DMS79 (cell line): Measurements from ENCODE around the gene ISG20L2.

Experiments used
- DNase-seq: peaks from one replicate; lab custom pipeline; 2025; lab: John Stamatoyannopoulos, UW

ISG20L2 gene

DNA sequence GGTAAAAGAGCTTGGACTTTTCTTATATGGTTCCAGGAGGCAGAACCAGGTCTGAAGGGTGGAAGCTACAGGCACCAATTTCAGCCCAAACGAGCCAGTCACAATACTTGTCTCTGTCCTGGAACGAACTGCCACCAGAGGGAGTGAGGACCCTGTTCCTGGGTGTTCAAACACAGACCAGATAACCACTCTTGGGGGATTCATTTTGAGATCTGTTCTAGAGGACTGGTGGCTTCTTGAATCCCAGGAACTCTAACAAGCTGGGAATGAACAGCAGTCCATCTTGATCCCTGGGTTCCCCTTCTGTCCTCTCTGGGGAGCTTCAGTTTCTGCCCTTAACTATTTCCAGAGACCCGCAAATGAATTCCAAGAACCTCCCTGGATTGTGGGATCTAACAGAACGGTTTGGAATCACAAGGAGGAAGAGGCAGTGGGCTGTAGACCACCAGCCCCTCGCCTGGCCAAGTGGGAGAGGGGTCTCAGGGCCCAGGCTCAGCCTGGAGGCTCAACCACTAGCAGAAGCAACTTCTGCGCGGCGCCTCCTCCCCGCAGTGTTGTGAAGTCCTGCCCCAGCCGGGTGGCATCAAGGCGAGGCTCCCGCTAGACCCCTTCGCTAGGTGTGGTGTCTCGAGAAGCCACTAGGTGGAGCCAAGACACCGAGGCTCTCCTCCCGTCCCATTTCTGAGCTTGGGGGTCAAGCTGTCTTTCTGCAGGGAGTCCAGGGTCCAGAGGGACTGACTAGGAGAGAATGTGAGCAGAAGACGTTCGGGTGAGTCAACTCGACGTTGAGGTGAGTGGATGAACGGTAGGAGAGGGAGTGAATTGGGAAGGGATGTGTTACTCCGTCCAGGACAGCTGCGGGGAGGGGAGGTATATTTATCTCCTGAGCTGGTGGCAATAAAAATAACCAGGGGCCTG is 39.3 kb downstream of the ISG20L2 start:
- DNase-seq, result peak; percentile 88

DNA sequence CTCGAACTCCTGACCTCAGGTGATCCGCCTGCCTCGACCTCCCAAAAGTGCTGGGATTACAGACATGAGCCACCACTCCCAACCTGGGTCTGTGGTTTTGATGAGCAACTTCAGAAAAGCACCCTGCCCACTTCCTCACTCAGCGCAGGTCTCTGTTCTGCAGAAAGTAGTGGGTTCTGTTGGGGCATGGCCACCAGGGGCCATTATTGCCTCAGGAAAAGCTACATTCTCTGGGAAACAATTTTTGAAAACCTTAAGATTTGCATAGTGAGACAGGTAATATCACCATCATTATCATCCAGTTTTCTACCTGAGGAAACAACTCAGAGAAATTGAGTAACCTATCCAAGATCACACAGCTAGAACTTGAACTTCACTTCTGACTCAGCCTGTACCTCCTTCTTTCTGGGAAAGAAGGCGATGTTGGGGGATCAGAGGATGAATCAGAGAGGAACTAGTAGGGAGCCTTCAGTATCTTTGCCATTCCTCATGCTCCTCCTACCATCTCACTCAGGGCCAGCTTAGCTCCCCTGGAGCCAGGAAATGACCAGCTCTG is 44.3 kb downstream of the ISG20L2 start:
- DNase-seq, result no peak

DNA sequence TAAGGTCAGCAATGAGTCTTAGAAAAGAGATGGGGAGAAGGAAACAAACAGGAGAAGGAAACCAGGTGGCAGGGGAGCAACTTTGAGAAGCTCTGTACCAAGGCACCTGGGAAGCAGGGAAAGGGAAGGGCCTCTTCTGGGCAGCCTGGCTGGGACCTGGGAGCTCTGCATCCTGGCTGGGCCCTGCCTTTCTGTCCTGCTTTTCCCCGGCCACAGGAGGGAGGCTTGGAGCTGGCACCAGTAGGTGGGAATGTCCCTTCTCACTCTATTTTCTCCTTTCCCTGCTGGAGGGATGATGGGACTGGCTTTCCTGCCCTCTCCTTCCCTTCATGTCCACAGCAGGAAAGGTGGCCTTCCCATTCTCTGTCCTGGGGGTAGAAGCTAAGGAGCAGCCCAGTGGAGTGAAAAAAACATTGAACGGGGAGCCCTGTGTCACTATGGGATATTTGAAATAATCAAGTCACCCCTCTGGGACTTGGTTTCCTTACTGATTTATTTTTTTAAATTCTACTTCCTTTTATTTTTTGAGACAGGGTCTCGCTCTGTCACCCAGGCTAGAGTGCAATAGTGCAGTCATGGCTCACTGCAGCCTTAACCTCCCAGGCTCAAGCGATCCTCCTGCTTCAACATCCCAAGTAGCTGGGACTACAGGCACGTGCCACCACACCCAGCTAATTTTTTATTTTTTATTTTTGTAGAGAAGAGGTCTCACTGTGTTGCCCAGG is 46.2 kb downstream of the ISG20L2 start:
- DNase-seq, result no peak

DNA sequence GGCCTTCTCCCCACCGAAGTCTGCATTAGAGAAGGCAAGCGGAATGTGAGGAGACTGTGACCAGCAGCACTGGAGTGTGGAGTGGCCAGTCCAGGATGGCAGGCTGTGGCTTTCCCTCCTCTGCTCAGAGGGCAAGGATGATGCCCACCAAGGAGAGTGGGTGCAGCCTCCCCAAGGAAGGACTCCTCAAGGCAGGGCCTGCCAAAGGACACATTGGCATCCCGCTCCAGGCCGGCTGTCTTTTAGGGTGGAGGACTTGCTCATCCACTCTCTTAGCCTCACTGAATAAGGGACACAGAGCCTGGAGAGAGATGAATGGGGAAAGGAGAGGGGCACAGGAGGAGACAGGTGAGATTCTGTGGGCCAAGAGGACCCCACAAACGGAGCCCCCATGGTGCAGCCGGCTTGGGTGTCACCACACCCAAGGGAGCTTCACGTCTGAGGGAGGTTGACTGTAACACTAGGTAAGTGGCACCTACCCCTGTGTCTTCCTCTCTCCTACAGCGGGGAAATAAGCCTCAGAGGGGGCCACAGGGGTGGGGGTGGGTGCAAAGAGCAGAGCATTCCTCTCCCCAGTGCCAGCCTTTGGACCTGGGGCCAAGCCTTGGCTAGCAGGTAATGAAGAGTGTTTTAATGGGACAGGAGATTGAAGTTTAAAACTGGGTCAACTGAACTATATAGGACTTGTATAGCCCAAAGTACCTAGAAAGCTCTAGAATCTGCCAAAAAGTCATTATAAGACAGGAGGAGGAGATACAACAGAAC is 47.2 kb downstream of the ISG20L2 start:
- no peak for DNase-seq

DNA sequence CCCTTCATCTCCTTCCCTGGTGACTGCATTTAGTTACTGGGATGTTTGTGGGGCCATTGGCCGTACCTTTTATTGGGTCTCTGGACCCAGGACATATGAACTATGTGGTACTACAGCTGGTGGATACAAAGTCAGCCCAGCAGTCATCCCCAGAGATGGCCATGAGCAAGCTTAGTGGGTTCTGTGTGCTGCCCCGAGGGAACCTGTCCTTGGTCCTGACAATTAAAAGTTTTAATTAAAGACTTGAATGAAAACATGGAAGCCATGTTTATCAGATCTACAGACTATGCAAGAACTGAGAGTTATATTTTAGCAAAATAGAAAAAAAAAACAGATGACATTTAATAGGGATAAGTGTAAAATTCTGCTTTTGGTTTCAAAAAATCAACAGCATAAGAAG is 48.5 kb downstream of the ISG20L2 start:
- no peak for DNase-seq

DNA sequence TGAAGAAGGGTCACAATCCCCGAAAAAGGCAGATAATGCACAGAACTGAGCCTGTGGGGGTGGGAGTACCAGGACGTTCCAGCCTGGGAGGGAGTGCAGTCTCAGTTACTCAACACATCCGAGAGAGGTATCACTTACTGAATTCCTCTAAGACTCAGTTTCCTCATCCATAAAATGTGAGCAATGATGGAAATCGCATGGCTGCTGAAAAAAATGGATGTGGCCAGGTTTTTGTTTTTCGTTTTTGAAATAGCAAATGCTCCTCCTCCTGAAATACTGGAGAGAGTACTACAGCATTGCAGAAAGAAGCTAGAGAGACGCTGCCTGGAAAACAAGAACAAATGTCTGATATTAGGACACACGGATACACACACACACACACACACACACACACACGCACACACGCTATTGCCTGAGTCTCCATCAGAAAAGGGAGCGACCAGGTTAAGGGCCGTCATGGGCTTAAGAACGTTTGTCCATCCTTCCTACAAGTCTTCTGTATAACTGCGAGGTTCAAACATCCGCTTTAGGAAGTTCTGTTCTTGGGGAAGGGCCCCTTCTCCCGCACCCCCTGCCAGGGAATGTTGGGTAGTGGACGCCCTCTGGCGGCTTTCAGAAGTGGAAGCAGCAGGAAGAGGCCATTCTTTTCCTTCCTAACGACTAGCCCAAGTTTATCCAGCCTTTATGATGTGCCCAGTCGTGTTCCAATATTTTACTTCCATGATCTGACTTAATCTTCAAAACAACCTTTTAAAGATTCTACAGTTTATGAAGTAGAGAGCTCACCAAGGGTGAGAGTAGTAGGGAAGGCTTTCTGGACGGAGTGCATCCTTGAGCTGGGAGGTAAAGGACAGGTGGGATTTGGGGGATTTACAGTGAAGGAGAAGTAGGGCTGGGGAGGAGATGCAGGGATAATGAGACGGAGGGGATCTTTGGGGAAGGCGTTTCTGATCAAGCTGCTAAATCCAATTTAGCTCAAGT is 50.7 kb downstream of the ISG20L2 start:
- DNase-seq, result peak; percentile 45

DNA sequence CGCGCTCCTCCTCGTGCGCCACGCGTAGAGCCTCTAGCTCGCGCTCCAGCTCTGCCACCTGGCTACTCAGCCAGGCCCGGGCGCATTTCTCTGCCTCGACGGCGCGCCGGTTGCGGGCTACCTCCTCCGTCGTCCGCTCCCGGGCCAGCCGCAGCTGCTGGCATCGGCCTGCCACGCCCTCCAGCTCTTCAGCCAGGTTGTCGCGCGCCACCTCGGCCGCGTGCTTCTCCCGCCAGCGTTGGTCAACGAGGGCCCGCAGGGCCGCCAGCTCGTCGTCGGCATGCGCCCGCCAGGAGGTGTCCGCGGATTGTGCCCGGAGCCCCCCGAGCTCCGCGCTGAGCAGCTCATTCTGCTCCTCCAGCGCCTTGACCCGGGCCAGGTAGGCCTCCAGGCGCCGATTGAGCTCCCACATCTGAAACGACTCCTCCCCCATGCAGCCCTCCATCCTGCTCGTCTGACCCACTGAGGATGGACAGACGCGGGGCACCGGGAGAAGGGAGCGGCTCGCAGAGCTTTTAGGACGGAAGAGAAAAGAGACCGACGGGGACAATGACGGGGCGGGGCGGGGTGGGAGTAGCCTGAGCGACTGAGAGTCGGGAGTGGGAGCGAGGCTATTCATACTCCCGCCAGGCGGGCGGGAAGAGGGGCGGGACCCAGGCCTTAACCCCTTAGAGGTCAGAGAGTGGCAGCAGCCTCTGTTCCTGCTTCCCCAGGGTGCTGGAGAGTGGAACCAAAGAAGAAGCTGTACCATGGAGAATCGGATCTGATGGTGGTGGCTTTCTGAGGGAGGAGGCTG is 51.5 kb downstream of the ISG20L2 start, which contains the start of gene NES:
TSS of gene NES (minus strand) at position 588 of the 796 bp plus-strand sequence. CDS start at position 445, 143 bp downstream.
- DNase-seq, result no peak

DNA sequence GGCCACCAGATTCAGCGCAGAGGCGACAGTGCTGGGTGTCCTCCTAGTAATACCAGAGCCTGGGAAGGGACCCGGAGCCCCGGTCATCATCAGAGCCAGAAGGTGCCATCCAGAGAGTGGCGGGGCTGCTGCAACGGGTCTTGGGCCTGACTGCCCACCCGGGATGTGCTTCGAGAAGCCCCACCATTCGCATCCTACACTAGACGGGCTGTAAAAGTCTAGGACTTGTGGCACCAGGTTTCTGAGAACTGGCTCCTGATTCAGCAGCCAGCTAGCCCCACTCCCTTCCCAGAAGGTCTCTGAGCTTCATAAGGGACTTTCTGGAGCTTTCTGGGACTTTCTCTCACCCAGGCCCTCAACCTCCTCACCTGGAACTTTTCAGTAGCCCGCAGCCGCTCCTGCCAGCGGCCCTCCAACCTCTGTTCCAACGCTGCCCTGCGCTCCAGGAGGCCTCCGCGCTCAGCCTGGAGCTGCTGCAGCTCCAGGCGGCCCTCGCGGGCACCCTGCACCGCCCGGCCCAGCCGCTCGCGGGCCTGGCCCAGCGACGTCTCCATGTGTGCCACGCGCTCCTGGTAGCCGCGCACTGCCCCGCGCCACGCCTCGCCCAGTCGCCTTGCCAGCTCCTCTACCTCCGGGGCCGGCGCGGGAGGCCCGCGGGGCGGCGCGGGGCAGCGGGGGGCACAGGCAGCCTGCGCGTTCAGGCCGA is 52.3 kb downstream of the ISG20L2 start:
- no peak for DNase-seq

DNA sequence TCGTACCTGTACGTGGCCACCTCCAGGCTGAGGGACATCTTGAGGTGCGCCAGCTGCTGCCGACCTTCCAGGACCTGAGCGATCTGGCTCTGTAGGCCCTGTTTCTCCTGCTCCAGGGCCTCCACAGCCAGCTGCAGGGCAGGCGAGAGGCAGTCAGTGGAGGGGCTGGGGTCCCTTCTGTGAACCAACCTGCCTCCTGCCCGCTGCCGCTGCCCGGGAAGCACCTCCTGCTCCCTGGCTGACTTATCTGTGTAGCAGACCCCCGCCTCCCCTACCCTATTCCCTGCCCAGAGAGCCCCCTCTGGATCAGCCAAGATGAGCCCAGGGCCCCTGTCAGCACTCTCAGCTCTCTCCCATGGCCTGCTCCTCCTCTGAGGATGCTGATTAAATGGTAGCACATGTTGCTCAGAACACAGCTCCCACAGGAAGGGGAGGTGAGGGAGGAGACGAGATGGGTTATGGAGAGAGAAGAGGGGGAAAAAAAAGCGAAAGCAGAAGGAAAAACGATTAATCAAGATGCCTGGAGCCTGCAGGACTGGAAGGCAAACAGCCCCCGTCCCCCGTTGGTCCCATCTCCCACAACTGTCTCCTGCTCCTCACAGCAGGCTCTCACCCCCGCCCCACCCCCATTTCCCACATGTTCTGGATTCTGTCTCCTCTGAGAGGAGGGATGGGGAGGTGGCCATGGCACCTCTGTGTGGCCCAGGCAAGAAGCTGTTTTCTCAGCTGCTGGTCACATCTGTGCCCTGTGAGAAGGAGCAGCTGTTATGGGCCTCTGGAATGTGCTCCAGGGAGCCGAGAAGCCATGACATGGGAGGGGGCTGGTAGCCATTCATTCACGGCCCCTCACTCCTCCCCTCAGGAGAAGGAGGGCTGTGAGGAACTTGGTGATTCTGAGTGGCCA is 53.1 kb downstream of the ISG20L2 start:
- no peak for DNase-seq

DNA sequence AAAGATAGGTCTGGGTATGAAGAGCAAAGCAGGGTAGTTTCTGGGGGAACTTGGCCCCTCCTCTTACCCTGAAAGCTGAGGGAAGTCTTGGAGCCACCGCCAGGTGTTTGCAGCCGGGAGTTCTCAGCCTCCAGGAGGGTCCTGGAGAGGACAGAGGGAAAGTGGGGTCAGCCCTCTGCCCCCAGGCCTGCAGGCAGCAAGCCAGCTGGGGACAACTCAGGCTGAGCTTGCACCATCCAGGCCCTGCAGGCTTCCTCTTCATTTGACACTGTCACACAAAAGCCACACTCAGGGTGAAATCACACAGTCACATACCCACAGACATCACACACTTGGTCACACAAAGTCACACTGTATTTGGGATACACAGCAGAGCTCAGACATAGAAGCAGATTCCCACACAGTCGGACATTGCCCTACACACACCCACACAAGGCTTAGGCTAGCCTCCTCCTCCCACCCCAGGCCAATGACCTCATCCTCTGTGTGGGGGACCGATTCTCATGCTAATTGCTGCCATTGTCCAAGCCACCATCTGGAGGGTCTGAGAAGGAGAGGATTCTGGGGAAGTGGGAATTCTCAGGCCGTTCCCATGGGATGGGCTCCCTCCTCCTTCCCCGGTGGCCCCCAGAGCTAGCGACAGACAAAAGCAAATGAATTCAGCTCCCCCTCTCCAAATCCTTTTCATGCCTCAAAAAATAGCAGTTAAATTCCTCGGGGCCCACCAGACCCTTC is 55.0 kb downstream of the ISG20L2 start:
- no peak for DNase-seq
